CD14-positive monocyte (primary cell): ENCODE data around the gene DEGS2. TPM values are rescaled to one million over a fixed set of nuclear protein-coding genes. Genes with fewer than 3 reads are reported as not detected.

Experiments
- DNase-seq, 3 donors: peaks; one replicate each; pipeline ENCODE4 v3.0.0-alpha.2; 2011 to 2022
- H2AFZ ChIP-seq: 2 replicates; pipeline ENCODE4 v1.6.0; 2012; ENCODE audit warnings: mild to moderate bottlenecking, low read depth, low read length, inconsistent platforms; ENCODE audit not compliant: insufficient read depth, poor library complexity, severe bottlenecking
- H3K27ac ChIP-seq, 2 donors: 1 replicate in 1 of 2; 2 replicates in 1 of 2; pipeline ENCODE4 v1.5.1; 2012 to 2013; ENCODE audit warnings: low read length in 2 of 2, control low read depth in 1 of 2, inconsistent platforms in 1 of 2, low read depth in 1 of 2, mild to moderate bottlenecking in 1 of 2
- H3K27me3 ChIP-seq, 2 donors: one replicate each; pipeline versions ENCODE4 v1.6.0 to v1.6.1; 2011 to 2013; ENCODE audit warnings: low read length in 2 of 2; ENCODE audit not compliant: control insufficient read depth in 2 of 2, insufficient read depth in 2 of 2
- H3K36me3 ChIP-seq, 2 donors: replicated peaks in 1 of 2; 1 replicate in 1 of 2; 2 replicates in 1 of 2; pipeline versions ENCODE4 v1.5.1 to v1.6.1; 2012 to 2013; ENCODE audit warnings: low read length in 2 of 2, control low read depth in 1 of 2, inconsistent platforms in 1 of 2, mild to moderate bottlenecking in 1 of 2; ENCODE audit not compliant: insufficient read depth in 2 of 2, control insufficient read depth in 1 of 2
- H3K4me1 ChIP-seq, 2 donors: 1 replicate in 1 of 2; 2 replicates in 1 of 2; pipeline versions ENCODE4 v1.5.1 to v1.6.1; 2012 to 2013; ENCODE audit warnings: low read length in 2 of 2, control low read depth in 1 of 2, inconsistent platforms in 1 of 2, mild to moderate bottlenecking in 1 of 2, moderate library complexity in 1 of 2; ENCODE audit not compliant: insufficient read depth in 2 of 2, control insufficient read depth in 1 of 2
- H3K4me2 ChIP-seq: replicated peaks from 2 replicates; pipeline ENCODE3; 2012; ENCODE audit warnings: low read length, moderate library complexity, mild to moderate bottlenecking; ENCODE audit not compliant: poor library complexity, severe bottlenecking; ENCODE audit errors: extremely low read depth
- H3K4me3 ChIP-seq, 3 experiments: fragments of 200-600 bp in 1 of 3; sonication (generic) in 1 of 3; replicated peaks in 1 of 3; 1 replicate in 2 of 3; 2 replicates in 1 of 3; pipeline ENCODE4 v1.5.1; 2011 to 2013; ENCODE audit warnings: low read length in 3 of 3, mild to moderate bottlenecking in 3 of 3, control low read depth in 2 of 3, low read depth in 2 of 3, inconsistent platforms in 1 of 3, moderate library complexity in 1 of 3
- H3K79me2 ChIP-seq: 2 replicates; pipeline ENCODE4 v1.6.0; 2012; ENCODE audit warnings: mild to moderate bottlenecking, control low read depth, inconsistent platforms, low read length, moderate library complexity; ENCODE audit not compliant: insufficient read depth
- H3K9ac ChIP-seq: 2 replicates; pipeline ENCODE4 v1.6.0; 2017; ENCODE audit warnings: low read length, mild to moderate bottlenecking; ENCODE audit not compliant: insufficient read depth, poor library complexity, severe bottlenecking
- H3K9me3 ChIP-seq, 2 donors: replicated peaks in 1 of 2; 1 replicate in 1 of 2; 2 replicates in 1 of 2; pipeline versions ENCODE4 v1.5.1 to v1.6.1; 2012 to 2013; ENCODE audit warnings: low read length in 2 of 2, control low read depth in 1 of 2; ENCODE audit not compliant: control insufficient read depth in 1 of 2, insufficient read depth in 1 of 2
- H4K20me1 ChIP-seq: 2 replicates; pipeline ENCODE4 v1.6.0; 2012; ENCODE audit warnings: mild to moderate bottlenecking, low read length, control low read depth, moderate library complexity; ENCODE audit not compliant: insufficient read depth
- H3K27ac Mint-ChIP-seq, 7 donors: one replicate each; pipeline ENCODE4 v1.8.0; 2020; ENCODE audit warnings: mild to moderate bottlenecking in 7 of 7, mixed read lengths in 7 of 7, moderate library complexity in 6 of 7, inconsistent platforms in 2 of 7
- H3K27me3 Mint-ChIP-seq, 3 donors: one replicate each; pipeline ENCODE4 v1.8.0; 2021 to 2022; ENCODE audit warnings: low read depth in 3 of 3, mild to moderate bottlenecking in 3 of 3, mixed read lengths in 3 of 3, moderate library complexity in 3 of 3, inconsistent platforms in 1 of 3
- H3K36me3 Mint-ChIP-seq, 2 donors: one replicate each; pipeline ENCODE4 v1.8.0; 2020; ENCODE audit warnings: mixed read lengths in 2 of 2, inconsistent platforms in 1 of 2, mild to moderate bottlenecking in 1 of 2
- H3K4me1 Mint-ChIP-seq: one replicate; pipeline ENCODE4 v1.8.0; 2020; ENCODE audit warnings: mild to moderate bottlenecking, mixed read lengths
- H3K4me3 Mint-ChIP-seq, 2 donors: one replicate each; pipeline ENCODE4 v1.8.0; 2020; ENCODE audit warnings: mild to moderate bottlenecking in 2 of 2, mixed read lengths in 2 of 2, moderate library complexity in 1 of 2
- H3K9me3 Mint-ChIP-seq, 7 donors: one replicate each; pipeline ENCODE4 v1.8.0; 2020 to 2022; ENCODE audit warnings: mixed read lengths in 7 of 7, mild to moderate bottlenecking in 6 of 7, moderate library complexity in 6 of 7, inconsistent platforms in 2 of 7
- WGBS: methylation state at CpG from one replicate; pipeline ENCODE4 v1.1.5; 2013; ENCODE audit warnings: missing lambda C conversion rate; ENCODE audit not compliant: insufficient coverage; 5-methylcytosine and 5-hydroxymethylcytosine counted together
- intact Hi-C, 2 donors: fragments of 100-400 bp; cut with micrococcal nuclease; formaldehyde crosslinking; loops; one replicate each; pipeline versions ENCODE4 v1.15.0 to v1.15.1; 2023
- polyA plus RNA-seq, 3 donors: library from polyadenylated mRNA; depleted of rRNA in 1 of 3; unstranded in 2 of 3; stranded (reverse) in 1 of 3; fragments of 300-500 nt in 2 of 3; fragments of >200 nt in 1 of 3; fragmentation: Illumina TruSeq in 2 of 3; gene quantifications; 1 replicate in 2 of 3; 2 replicates in 1 of 3; pipeline ENCODE4 v1.2.3, GENCODE V29; 2012 to 2021
- TF ChIP-seq, protein P1 (sequence below): fragments of 200-600 bp; IDR thresholded peaks from one replicate; pipeline ENCODE4 v1.8.0; 2022; ENCODE audit warnings: antibody characterized with exemption, mild to moderate bottlenecking

The DEGS2 gene
- polyA plus RNA-seq, 3 donors, result 0.07 to 0.36 TPM; not detected in 1

DNA sequence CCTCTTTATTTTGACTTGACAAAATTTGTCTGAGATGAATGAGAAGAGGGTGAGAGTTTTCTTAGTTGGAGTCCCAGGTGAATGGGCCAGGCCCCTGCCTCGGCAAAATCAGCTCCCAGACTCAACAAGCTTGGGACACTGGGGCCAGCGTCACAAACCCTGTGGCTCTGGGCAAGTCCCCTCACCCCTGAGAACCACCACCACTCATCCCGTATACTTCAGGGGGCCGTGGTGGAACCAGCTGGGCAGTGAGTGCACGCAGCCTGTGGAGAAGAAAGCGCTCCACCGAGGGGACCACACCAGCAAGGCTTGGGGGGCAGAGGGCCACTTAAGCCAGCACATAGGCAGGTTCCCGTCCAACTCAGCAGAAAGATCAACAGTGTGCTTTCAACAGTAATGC, 40.2 kb downstream of the DEGS2 start:
- Histone ChIP-seq H3K4me3 (no peak overlapping the region), H4K20me1 (no peaks in the 10 kb centered on the region), H3K27me3 (no peaks in the 10 kb centered on the region), H3K36me3 (peaks cover 16 to 30% of the 10 kb centered on the region in 2 donors), H3K4me2 (no peak overlapping the region), H3K4me1 (no peaks in the 10 kb centered on the region), H3K9me3 (no peaks in the 10 kb centered on the region), H3K79me2 (no peaks in the 10 kb centered on the region), H3K27ac (no peak overlapping the region), H3K9ac (no peak overlapping the region), H2AFZ (no peak overlapping the region)
- intact Hi-C loops, result no loop called here
- WGBS, result 99% methylated on average over 8 of the region's 8 CpGs
- Mint-ChIP-seq H3K9me3 (no peaks in the 10 kb centered on the region), H3K36me3 (peaks cover 33 to 49% of the 10 kb centered on the region in 2 donors), H3K4me3 (no peak overlapping the region), H3K4me1 (peaks cover 5% of the 10 kb centered on the region), H3K27me3 (peaks cover 0 to 2% (median 0%) of the 10 kb centered on the region in 3 donors), H3K27ac (no peak overlapping the region)
- TF ChIP-seq, protein P1, sequence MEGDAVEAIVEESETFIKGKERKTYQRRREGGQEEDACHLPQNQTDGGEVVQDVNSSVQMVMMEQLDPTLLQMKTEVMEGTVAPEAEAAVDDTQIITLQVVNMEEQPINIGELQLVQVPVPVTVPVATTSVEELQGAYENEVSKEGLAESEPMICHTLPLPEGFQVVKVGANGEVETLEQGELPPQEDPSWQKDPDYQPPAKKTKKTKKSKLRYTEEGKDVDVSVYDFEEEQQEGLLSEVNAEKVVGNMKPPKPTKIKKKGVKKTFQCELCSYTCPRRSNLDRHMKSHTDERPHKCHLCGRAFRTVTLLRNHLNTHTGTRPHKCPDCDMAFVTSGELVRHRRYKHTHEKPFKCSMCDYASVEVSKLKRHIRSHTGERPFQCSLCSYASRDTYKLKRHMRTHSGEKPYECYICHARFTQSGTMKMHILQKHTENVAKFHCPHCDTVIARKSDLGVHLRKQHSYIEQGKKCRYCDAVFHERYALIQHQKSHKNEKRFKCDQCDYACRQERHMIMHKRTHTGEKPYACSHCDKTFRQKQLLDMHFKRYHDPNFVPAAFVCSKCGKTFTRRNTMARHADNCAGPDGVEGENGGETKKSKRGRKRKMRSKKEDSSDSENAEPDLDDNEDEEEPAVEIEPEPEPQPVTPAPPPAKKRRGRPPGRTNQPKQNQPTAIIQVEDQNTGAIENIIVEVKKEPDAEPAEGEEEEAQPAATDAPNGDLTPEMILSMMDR, result no peak
- DNase-seq, result no peak

DNA sequence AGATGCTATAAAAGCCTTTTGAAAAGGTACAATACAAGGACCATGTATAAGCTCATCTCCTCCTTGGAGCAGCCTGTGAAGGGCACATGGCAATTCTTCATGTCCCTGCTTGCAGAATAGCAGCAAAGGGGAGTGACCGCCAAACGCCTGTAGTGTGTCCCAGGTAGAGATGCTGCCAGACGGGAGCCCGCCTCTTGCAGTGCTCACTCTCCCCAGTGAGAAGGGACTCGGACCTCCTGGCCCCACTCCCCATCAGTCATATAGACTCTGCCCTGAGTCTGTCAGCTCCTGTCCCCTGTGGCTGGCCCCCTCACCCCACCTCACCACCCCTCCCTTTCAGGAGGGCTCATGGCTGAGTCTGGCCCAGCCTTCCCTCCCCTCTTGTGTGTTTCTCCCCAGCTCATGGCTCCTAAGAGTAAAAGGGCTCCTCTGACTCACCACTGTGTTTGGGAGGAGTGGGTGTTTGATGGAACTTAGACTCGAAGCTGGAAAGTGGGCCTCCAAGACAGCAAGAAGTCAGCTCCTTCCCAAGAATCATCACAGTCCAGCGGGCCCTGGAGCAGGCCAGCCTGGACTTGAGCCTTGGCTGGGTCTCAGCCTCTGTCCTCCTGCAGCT, 40.9 kb downstream of the DEGS2 start:
- no peak for DNase-seq
- Histone ChIP-seq H3K9ac (no peak overlapping the region), H2AFZ (no peak overlapping the region), H3K4me3 (no peak overlapping the region), H3K4me1 (no peaks in the 10 kb centered on the region), H3K27ac (no peak overlapping the region), H3K27me3 (no peaks in the 10 kb centered on the region), H3K4me2 (no peak overlapping the region), H3K9me3 (no peaks in the 10 kb centered on the region), H3K79me2 (no peaks in the 10 kb centered on the region), H3K36me3 (peaks cover 11 to 22% of the 10 kb centered on the region in 2 donors), H4K20me1 (no peaks in the 10 kb centered on the region)
- TF ChIP-seq, protein P1, result no peak
- H3K4me1 Mint-ChIP-seq, result peaks cover 5% of the 10 kb centered on the region
- H3K27me3 Mint-ChIP-seq, result peaks cover 0 to 2% (median 0%) of the 10 kb centered on the region in 3 donors
- no peak overlapping the region for H3K27ac Mint-ChIP-seq
- peaks cover 27 to 42% of the 10 kb centered on the region in 2 donors for H3K36me3 Mint-ChIP-seq
- H3K4me3 Mint-ChIP-seq, result no peak overlapping the region
- no peaks in the 10 kb centered on the region for H3K9me3 Mint-ChIP-seq
- intact Hi-C loops, result no loop called here
- 96% methylated on average over 5 of the region's 7 CpGs for WGBS
